HepG2 (cell line): ENCODE measurements around the gene FIBP. TPM values are rescaled to one million over a fixed set of nuclear protein-coding genes. Genes with fewer than 3 reads are reported as not detected.

Experiments
- ATAC-seq: fragments of 200-7000 bp; cut with Tn5 transposase; 3 replicates; pipeline ENCODE4 v1.9.1; 2020; ENCODE audit warnings: mild to moderate bottlenecking, moderate library complexity
- BruUV-seq: library from RNA; stranded (reverse); fragments of 400-500 nt; replicated peaks from 2 replicates; lab custom pipeline; 2021; lab: Mats Ljungman, UMichigan
- CTCF ChIA-PET: fragments of 300-600 bp; formaldehyde crosslinking; extraction: SDS; loops from one replicate; lab custom pipeline; 2021; ENCODE audit warnings: low total read pairs, inconsistent platforms, low intra/inter-chr PET ratio; lab: Yijun Ruan, JAX
- POLR2A ChIA-PET: fragments of 350-600 bp; sonication (Branson Sonifier 250); formaldehyde crosslinking; loops from one replicate; lab custom pipeline; 2020; ENCODE audit warnings: antibody characterized with exemption, inconsistent platforms; lab: Yijun Ruan, JAX
- DNase-seq: peaks from one replicate; pipeline ENCODE4 v3.0.0-alpha.2; 2015; ENCODE audit warnings: low spot score
- FAIRE-seq: peaks from 3 replicates; lab custom pipeline; 2011; peaks lifted over from hg19 to GRCh38; lab: Jason Lieb, UNC
- H2AFZ ChIP-seq: one replicate; pipeline ENCODE4 v1.6.1; 2011; ENCODE audit warnings: low read length, inconsistent platforms
- H3K27ac ChIP-seq: fragments of 300-600 bp; 3 replicates; pipeline ENCODE4 v1.8.0; 2011; ENCODE audit warnings: mixed run types, mild to moderate bottlenecking, mixed read lengths, low read length, inconsistent platforms; ENCODE audit not compliant: insufficient read depth; ENCODE audit errors: extremely low read length
- H3K27me3 ChIP-seq, 2 experiments: fragments of 200-600 bp in 1 of 2; 2 replicates in 1 of 2; 3 replicates in 1 of 2; pipeline versions ENCODE4 v1.6.0 to v1.8.0; 2011; ENCODE audit warnings: low read length in 2 of 2, mild to moderate bottlenecking in 2 of 2, moderate library complexity in 2 of 2, inconsistent platforms in 1 of 2; ENCODE audit not compliant: insufficient read depth in 2 of 2, control insufficient read depth in 1 of 2
- H3K36me3 ChIP-seq, 2 experiments: fragments of 200-600 bp in 1 of 2; replicated peaks in 1 of 2; 2 replicates in 1 of 2; 3 replicates in 1 of 2; pipeline versions ENCODE4 v1.5.1 to v1.8.0; 2011; ENCODE audit warnings: low read length in 2 of 2, inconsistent platforms in 1 of 2; ENCODE audit not compliant: insufficient read depth in 2 of 2, control insufficient read depth in 1 of 2
- H3K4me1 ChIP-seq: 2 replicates; pipeline ENCODE4 v1.5.1; 2012; ENCODE audit warnings: low read length, inconsistent platforms; ENCODE audit not compliant: insufficient read depth
- H3K4me2 ChIP-seq: 2 replicates; pipeline ENCODE4 v1.6.0; 2011; ENCODE audit warnings: low read depth, low read length, inconsistent platforms
- H3K4me3 ChIP-seq, 3 experiments: fragments of 200-600 bp in 1 of 3; sonication (generic), shearing (Covaris generic) in 1 of 3; replicated peaks in 1 of 3; 2 replicates each; pipeline ENCODE4 v1.5.1; 2011 to 2016; ENCODE audit warnings: low read length in 3 of 3, inconsistent platforms in 2 of 3, low read depth in 2 of 3, mild to moderate bottlenecking in 2 of 3, control low read depth in 1 of 3, mixed read lengths in 1 of 3; ENCODE audit not compliant: insufficient read depth in 1 of 3
- H3K79me2 ChIP-seq: one replicate; pipeline ENCODE4 v1.6.1; 2011; ENCODE audit warnings: low read length, inconsistent platforms; ENCODE audit not compliant: insufficient read depth
- H3K9ac ChIP-seq: 2 replicates; pipeline ENCODE4 v1.6.0; 2011; ENCODE audit warnings: mild to moderate bottlenecking, low read depth, low read length, inconsistent platforms; ENCODE audit not compliant: insufficient read depth
- H3K9me3 ChIP-seq: 2 replicates; pipeline ENCODE4 v1.5.1; 2012; ENCODE audit warnings: mild to moderate bottlenecking, low read length
- H4K20me1 ChIP-seq: 2 replicates; pipeline ENCODE4 v1.6.0; 2011; ENCODE audit warnings: inconsistent platforms, mild to moderate bottlenecking, low read length, moderate library complexity; ENCODE audit not compliant: insufficient read depth
- CBFB ChIP-seq: sonication (generic); formaldehyde crosslinking; IDR thresholded peaks from 2 replicates; pipeline ENCODE4 v1.4.0; 2020; ENCODE audit warnings: missing genetic modification reagents
- FOXP1 ChIP-seq, 2 experiments: fragments of 450-650 bp in 1 of 2; IDR thresholded peaks; 2 replicates each; pipeline ENCODE4 v1.6.1; 2017 to 2018; ENCODE audit warnings: antibody characterized with exemption in 1 of 2
- GATAD2A ChIP-seq: IDR thresholded peaks from 2 replicates; pipeline ENCODE4 v1.6.1; 2016
- JARID2 ChIP-seq: sonication (generic); formaldehyde crosslinking; IDR thresholded peaks from 2 replicates; pipeline ENCODE4 v1.8.1; 2023; ENCODE audit warnings: missing genetic modification reagents, inconsistent platforms; ENCODE audit not compliant: insufficient replicate concordance
- NFYB ChIP-seq: sonication (generic); formaldehyde crosslinking; IDR thresholded peaks from 2 replicates; pipeline ENCODE4 v1.4.0; 2020; ENCODE audit warnings: missing genetic modification reagents
- PAX8 ChIP-seq: sonication (generic); formaldehyde crosslinking; IDR thresholded peaks from 2 replicates; pipeline ENCODE4 v1.8.0; 2022; ENCODE audit warnings: mild to moderate bottlenecking, missing genetic modification reagents, borderline replicate concordance
- SP2 ChIP-seq: sonication (generic); formaldehyde crosslinking; IDR thresholded peaks from 2 replicates; pipeline ENCODE4 v1.5.1; 2020; ENCODE audit warnings: mild to moderate bottlenecking, missing genetic modification reagents
- U2AF2 ChIP-seq: fragments of 200-400 bp; formaldehyde crosslinking; IDR thresholded peaks from 2 replicates; pipeline ENCODE4 v1.6.1; 2017; ENCODE audit warnings: low read depth, mild to moderate bottlenecking, low read length
- ZBTB44 ChIP-seq: sonication (generic); formaldehyde crosslinking; IDR thresholded peaks from 2 replicates; pipeline ENCODE4 v1.4.0; 2020; ENCODE audit warnings: missing genetic modification reagents
- ZFP41 ChIP-seq: sonication (generic); formaldehyde crosslinking; IDR thresholded peaks from 2 replicates; pipeline ENCODE4 v1.4.0; 2020; ENCODE audit warnings: mild to moderate bottlenecking, missing genetic modification reagents, borderline replicate concordance
- ZNF264 ChIP-seq: sonication (generic); formaldehyde crosslinking; IDR thresholded peaks from 2 replicates; pipeline ENCODE4 v1.4.0; 2020; ENCODE audit warnings: missing genetic modification reagents
- ZNF441 ChIP-seq: sonication (generic); formaldehyde crosslinking; IDR thresholded peaks from 2 replicates; pipeline ENCODE4 v1.7.0; 2021; ENCODE audit warnings: missing genetic modification reagents, borderline replicate concordance
- WGBS: methylation state at CpG from one replicate; pipeline ENCODE4 v1.1.6; 2017; ENCODE audit warnings: low lambda C conversion rate; 5-methylcytosine and 5-hydroxymethylcytosine counted together
- in situ Hi-C: cut with HindIII; loops from 2 replicates; pipeline ENCODE4 v1.10.0; 2017; ENCODE audit warnings: low pct_unique_long_range_greater_than_20kb; ENCODE audit not compliant: extremely low pct_ligation_motif_present
- intact Hi-C: fragments of 100-400 bp; cut with micrococcal nuclease; formaldehyde crosslinking; loops from one replicate; pipeline ENCODE4 v1.10.0; 2022; ENCODE audit not compliant: unreplicated experiment
- polyA plus RNA-seq, 8 experiments: library from polyadenylated mRNA; depleted of rRNA in 3 of 8; stranded (reverse) in 7 of 8; unstranded in 1 of 8; fragments of >200 nt; fragmentation: Illumina TruSeq in 4 of 8; extraction: Trizol in 4 of 8; gene quantifications; 2 replicates each; pipeline versions ENCODE4 v1.2.1 to v1.2.3, GENCODE V29; 2011 to 2016; ENCODE audit warnings: low read depth in 4 of 8, missing spikeins in 1 of 8, mixed read lengths in 1 of 8; ENCODE audit not compliant: insufficient read depth in 1 of 8
- total RNA-seq, 5 experiments: library from RNA; depleted of rRNA; stranded (reverse); fragments of >200 nt; fragmentation: Illumina TruSeq; extraction: Trizol; gene quantifications; 2 replicates each; pipeline ENCODE4 v1.2.3, GENCODE V29; 2016; ENCODE audit warnings: low read depth in 1 of 5

Gene FIBP
- total and polyA plus RNA-seq, 2 of the 13 experiments (the other 11 are each of a cell fraction or from before 2014, with no cell fraction given): 42.9 to 62.1 TPM

- no peaks in the 10 kb centered on the region for H3K36me3 ChIP-seq
- peaks cover 31% of the 10 kb centered on the region for H3K4me1 ChIP-seq
- DNase-seq (no peak), ATAC-seq (no peak), FAIRE-seq (no peak)
- H3K9me3 ChIP-seq: no peaks in the 10 kb centered on the region
- H3K79me2 ChIP-seq: no peaks in the 10 kb centered on the region
- H3K4me2 ChIP-seq: no peak overlapping the region
- intact Hi-C loops (loop anchor here (5.0 kb wide), 1 partner anchor 47 kb away; the partner anchor contains the start of gene FIBP), in situ Hi-C loops (no loop called here)
- no peak overlapping the region for H2AFZ ChIP-seq
- no peak overlapping the region for H3K4me3 ChIP-seq
- BruUV-seq: no TSS peak
- ChIA-PET CTCF (no interaction called here), POLR2A (no interaction called here)
- no peak overlapping the region for H3K27ac ChIP-seq
- 59% methylated on average over 4 of the region's 4 CpGs for WGBS
- H4K20me1 ChIP-seq: no peaks in the 10 kb centered on the region
- peaks cover 0 to 3% of the 10 kb centered on the region in 2 experiments; a peak in 2 of 5 replicates for H3K27me3 ChIP-seq
- TF ChIP-seq U2AF2 (no peak), CBFB (no peak), JARID2 (CRISPR knock-in tag) (no peak), NFYB (CRISPR knock-in tag) (no peak), SP2 (no peak), ZFP41 (no peak), GATAD2A (no peak), PAX8 (CRISPR knock-in tag) (no peak), FOXP1 (IDR thresholded peaks at IDR 0.05) (no peak), FOXP1 (CRISPR knock-in tag; IDR thresholded peaks at IDR 0.05) (no peak), ZNF441 (no peak), ZNF264 (CRISPR knock-in tag) (no peak), ZBTB44 (CRISPR knock-in tag) (no peak)
- H3K9ac ChIP-seq: no peak overlapping the region
These were observed 45.7 kb upstream of the FIBP start for GRCh38 chr11:65934014-65934413.
